MM.1S (cell line): ENCODE data around the gene CABCOCO1.

Source experiments
- DNase-seq: peaks from one replicate; pipeline ENCODE4 v3.0.0-alpha.2; 2015
- H2AFZ ChIP-seq: fragments of 300-600 bp; sonication (generic); 2 replicates; pipeline ENCODE4 v1.6.0; 2016; ENCODE audit warnings: antibody characterized with exemption, low read length
- H3F3A ChIP-seq: fragments of 300-600 bp; sonication (generic); 2 replicates; pipeline ENCODE4 v1.6.1; 2016; ENCODE audit warnings: mild to moderate bottlenecking, antibody characterized with exemption, low read length, moderate library complexity, mixed read lengths; ENCODE audit not compliant: insufficient read depth
- H3K27ac ChIP-seq: fragments of 300-600 bp; sonication (generic); 2 replicates; pipeline ENCODE4 v1.5.1; 2016; ENCODE audit warnings: mild to moderate bottlenecking, low read length
- H3K27me3 ChIP-seq: fragments of 300-600 bp; sonication (generic); replicated peaks from 2 replicates; pipeline ENCODE4 v1.6.0; 2016; ENCODE audit warnings: low read length; ENCODE audit not compliant: insufficient read depth
- H3K36me3 ChIP-seq: fragments of 300-600 bp; sonication (generic); replicated peaks from 2 replicates; pipeline ENCODE4 v1.6.1; 2016; ENCODE audit warnings: mild to moderate bottlenecking, low read length, mixed read lengths; ENCODE audit not compliant: insufficient read depth
- H3K4me1 ChIP-seq: fragments of 300-600 bp; sonication (generic); 2 replicates; pipeline ENCODE4 v1.6.1; 2016; ENCODE audit warnings: low read length, mixed read lengths
- H3K4me2 ChIP-seq: fragments of 300-600 bp; sonication (generic); 2 replicates; pipeline ENCODE4 v1.6.0; 2016; ENCODE audit warnings: low read depth, low read length
- H3K4me3 ChIP-seq: fragments of 300-600 bp; sonication (generic); 2 replicates; pipeline ENCODE4 v1.5.1; 2016; ENCODE audit warnings: low read length, mixed read lengths
- H3K79me2 ChIP-seq: fragments of 300-600 bp; sonication (generic); 2 replicates; pipeline ENCODE4 v1.6.1; 2016; ENCODE audit warnings: mixed run types, low read length, mixed read lengths
- H3K9ac ChIP-seq: fragments of 300-600 bp; sonication (generic); 2 replicates; pipeline ENCODE4 v1.6.1; 2016; ENCODE audit warnings: low read length, mixed read lengths
- H3K9me2 ChIP-seq: fragments of 300-600 bp; sonication (generic); replicated peaks from 2 replicates; pipeline ENCODE4 v1.6.1; 2016; ENCODE audit warnings: mild to moderate bottlenecking, low read length, mixed read lengths; ENCODE audit not compliant: insufficient read depth
- H3K9me3 ChIP-seq: fragments of 300-600 bp; sonication (generic); replicated peaks from 2 replicates; pipeline ENCODE4 v1.6.1; 2016; ENCODE audit warnings: mild to moderate bottlenecking, low read length, mixed read lengths; ENCODE audit not compliant: insufficient read depth
- H4K20me1 ChIP-seq: fragments of 300-600 bp; sonication (generic); 2 replicates; pipeline ENCODE4 v1.6.1; 2016; ENCODE audit warnings: mild to moderate bottlenecking, low read length, moderate library complexity, mixed read lengths; ENCODE audit not compliant: insufficient read depth
- EZH2 ChIP-seq: fragments of 300-600 bp; sonication (generic); optimal IDR thresholded peaks from 2 replicates; pipeline ENCODE3; 2017; ENCODE audit warnings: low read depth, mild to moderate bottlenecking, antibody characterized with exemption, low read length, mixed read lengths
- EZH2phosphoT487 ChIP-seq: fragments of 300-600 bp; sonication (generic); IDR thresholded peaks from 2 replicates; pipeline ENCODE4 v1.6.1; 2018; ENCODE audit warnings: antibody characterized with exemption, low read length
- TF ChIP-seq, protein P1 (sequence below): fragments of 300-600 bp; sonication (generic); IDR thresholded peaks from 2 replicates; pipeline ENCODE4 v1.5.1; 2016; ENCODE audit warnings: antibody characterized with exemption, low read length, mixed read lengths

CABCOCO1 gene

DNA sequence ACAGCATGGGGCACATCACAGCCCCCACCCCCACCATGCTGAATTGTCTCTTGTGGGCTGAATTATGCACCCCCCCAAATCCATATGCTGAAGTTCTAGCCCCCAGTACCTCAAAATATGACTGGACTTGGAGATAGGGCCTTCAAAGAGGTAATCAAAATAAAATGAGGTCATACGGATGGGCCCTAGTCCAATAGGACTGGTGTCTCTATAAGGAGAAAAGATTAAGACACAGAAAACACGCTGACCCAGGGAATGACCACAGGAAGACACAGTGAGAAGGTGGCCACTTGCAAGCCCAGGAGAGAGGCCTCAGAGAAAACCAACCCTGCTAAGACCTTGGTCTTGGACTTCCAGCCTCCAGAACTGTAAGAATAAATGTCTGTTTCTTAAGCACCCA lies 132.4 kb downstream of the CABCOCO1 start:
- H4K20me1 ChIP-seq: no peaks in the 10 kb centered on the region
- H3K9me2 ChIP-seq: no peaks in the 10 kb centered on the region
- no peaks in the 10 kb centered on the region for H3K27me3 ChIP-seq
- H3K9me3 ChIP-seq: no peaks in the 10 kb centered on the region
- H2AFZ ChIP-seq: no peak overlapping the region
- H3K9ac ChIP-seq: no peak overlapping the region
- H3K4me2 ChIP-seq: no peak overlapping the region
- no peaks in the 10 kb centered on the region for H3K36me3 ChIP-seq
- no peaks in the 10 kb centered on the region for H3F3A ChIP-seq
- no peak overlapping the region for H3K27ac ChIP-seq
- TF ChIP-seq EZH2phosphoT487 (no peak), EZH2 (no peak)
- TF ChIP-seq, protein P1, sequence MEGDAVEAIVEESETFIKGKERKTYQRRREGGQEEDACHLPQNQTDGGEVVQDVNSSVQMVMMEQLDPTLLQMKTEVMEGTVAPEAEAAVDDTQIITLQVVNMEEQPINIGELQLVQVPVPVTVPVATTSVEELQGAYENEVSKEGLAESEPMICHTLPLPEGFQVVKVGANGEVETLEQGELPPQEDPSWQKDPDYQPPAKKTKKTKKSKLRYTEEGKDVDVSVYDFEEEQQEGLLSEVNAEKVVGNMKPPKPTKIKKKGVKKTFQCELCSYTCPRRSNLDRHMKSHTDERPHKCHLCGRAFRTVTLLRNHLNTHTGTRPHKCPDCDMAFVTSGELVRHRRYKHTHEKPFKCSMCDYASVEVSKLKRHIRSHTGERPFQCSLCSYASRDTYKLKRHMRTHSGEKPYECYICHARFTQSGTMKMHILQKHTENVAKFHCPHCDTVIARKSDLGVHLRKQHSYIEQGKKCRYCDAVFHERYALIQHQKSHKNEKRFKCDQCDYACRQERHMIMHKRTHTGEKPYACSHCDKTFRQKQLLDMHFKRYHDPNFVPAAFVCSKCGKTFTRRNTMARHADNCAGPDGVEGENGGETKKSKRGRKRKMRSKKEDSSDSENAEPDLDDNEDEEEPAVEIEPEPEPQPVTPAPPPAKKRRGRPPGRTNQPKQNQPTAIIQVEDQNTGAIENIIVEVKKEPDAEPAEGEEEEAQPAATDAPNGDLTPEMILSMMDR: no peak
- DNase-seq: no peak
- H3K4me3 ChIP-seq: no peak overlapping the region
- H3K79me2 ChIP-seq: no peaks in the 10 kb centered on the region
- H3K4me1 ChIP-seq: no peaks in the 10 kb centered on the region

- TF ChIP-seq, protein P1: no peak
- TF ChIP-seq EZH2 (no peak), EZH2phosphoT487 (no peak)
- no peak overlapping the region for H3K27ac ChIP-seq
- no peaks in the 10 kb centered on the region for H3K36me3 ChIP-seq
- H3K79me2 ChIP-seq: no peaks in the 10 kb centered on the region
- no peak overlapping the region for H2AFZ ChIP-seq
- no peak overlapping the region for H3K4me2 ChIP-seq
- no peaks in the 10 kb centered on the region for H3F3A ChIP-seq
- H3K9ac ChIP-seq: no peak overlapping the region
- no peaks in the 10 kb centered on the region for H3K9me3 ChIP-seq
- no peak overlapping the region for H3K4me3 ChIP-seq
- H4K20me1 ChIP-seq: no peaks in the 10 kb centered on the region
- no peak for DNase-seq
- no peaks in the 10 kb centered on the region for H3K4me1 ChIP-seq
- no peaks in the 10 kb centered on the region for H3K27me3 ChIP-seq
- H3K9me2 ChIP-seq: no peaks in the 10 kb centered on the region
These were observed 132.8 kb downstream of the CABCOCO1 start for GRCh38 chr10:61795551-61795950.

- no peak overlapping the region for H3K9ac ChIP-seq
- no peak overlapping the region for H3K27ac ChIP-seq
- H3K27me3 ChIP-seq: no peaks in the 10 kb centered on the region
- H2AFZ ChIP-seq: no peak overlapping the region
- H3K79me2 ChIP-seq: no peaks in the 10 kb centered on the region
- no peaks in the 10 kb centered on the region for H3F3A ChIP-seq
- H3K4me3 ChIP-seq: no peak overlapping the region
- no peak overlapping the region for H3K4me2 ChIP-seq
- no peaks in the 10 kb centered on the region for H3K36me3 ChIP-seq
- DNase-seq: no peak
- H3K4me1 ChIP-seq: no peaks in the 10 kb centered on the region
- H4K20me1 ChIP-seq: no peaks in the 10 kb centered on the region
- TF ChIP-seq EZH2 (no peak), EZH2phosphoT487 (no peak)
- TF ChIP-seq, protein P1: no peak
- H3K9me3 ChIP-seq: no peaks in the 10 kb centered on the region
- H3K9me2 ChIP-seq: no peaks in the 10 kb centered on the region
These were observed 134.1 kb downstream of the CABCOCO1 start for GRCh38 chr10:61796785-61797184.
